Measurements from ENCODE around the gene TP53I3.

- TF ChIP-seq, protein P1, sequence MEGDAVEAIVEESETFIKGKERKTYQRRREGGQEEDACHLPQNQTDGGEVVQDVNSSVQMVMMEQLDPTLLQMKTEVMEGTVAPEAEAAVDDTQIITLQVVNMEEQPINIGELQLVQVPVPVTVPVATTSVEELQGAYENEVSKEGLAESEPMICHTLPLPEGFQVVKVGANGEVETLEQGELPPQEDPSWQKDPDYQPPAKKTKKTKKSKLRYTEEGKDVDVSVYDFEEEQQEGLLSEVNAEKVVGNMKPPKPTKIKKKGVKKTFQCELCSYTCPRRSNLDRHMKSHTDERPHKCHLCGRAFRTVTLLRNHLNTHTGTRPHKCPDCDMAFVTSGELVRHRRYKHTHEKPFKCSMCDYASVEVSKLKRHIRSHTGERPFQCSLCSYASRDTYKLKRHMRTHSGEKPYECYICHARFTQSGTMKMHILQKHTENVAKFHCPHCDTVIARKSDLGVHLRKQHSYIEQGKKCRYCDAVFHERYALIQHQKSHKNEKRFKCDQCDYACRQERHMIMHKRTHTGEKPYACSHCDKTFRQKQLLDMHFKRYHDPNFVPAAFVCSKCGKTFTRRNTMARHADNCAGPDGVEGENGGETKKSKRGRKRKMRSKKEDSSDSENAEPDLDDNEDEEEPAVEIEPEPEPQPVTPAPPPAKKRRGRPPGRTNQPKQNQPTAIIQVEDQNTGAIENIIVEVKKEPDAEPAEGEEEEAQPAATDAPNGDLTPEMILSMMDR (IDR thresholded peaks at IDR 0.05), result no peak
- no peak for TF ChIP-seq POLR2A (IDR thresholded peaks at IDR 0.05)
Measured at GRCh38 chr2:24106786-24107185, 22.2 kb upstream of the TP53I3 start.
